Esophagus muscularis mucosa (tissue), 4 donors: ENCODE data around the gene SUPT3H. TPM values are rescaled to one million over a fixed set of nuclear protein-coding genes. Genes with fewer than 3 reads are reported as not detected.

Source experiments
- DNase-seq: peaks from one replicate; pipeline ENCODE4 v3.0.0-alpha.2; 2017; ENCODE audit errors: extremely low spot score
- H3K27ac ChIP-seq, 4 donors: fragments of 200-600 bp; sonication (generic); replicated peaks in 1 of 4; 1 replicate in 3 of 4; 2 replicates in 1 of 4; pipeline ENCODE4 v1.5.1; 2016 to 2019; ENCODE audit warnings: mild to moderate bottlenecking in 1 of 4
- H3K27me3 ChIP-seq, 4 donors: fragments of 200-600 bp; sonication (generic); one replicate each; pipeline versions ENCODE4 v1.5.1 to v1.6.0; 2016 to 2019
- H3K36me3 ChIP-seq, 4 donors: fragments of 200-600 bp; sonication (generic); one replicate each; pipeline ENCODE4 v1.5.1; 2016 to 2019
- H3K4me1 ChIP-seq, 4 donors: fragments of 200-600 bp; sonication (generic); one replicate each; pipeline ENCODE4 v1.5.1; 2016 to 2019
- H3K4me3 ChIP-seq, 4 donors: fragments of 200-600 bp; sonication (generic); 1 replicate in 2 of 4; 2 replicates in 2 of 4; pipeline ENCODE4 v1.5.1; 2016 to 2019; ENCODE audit warnings: mild to moderate bottlenecking in 4 of 4, moderate library complexity in 1 of 4
- H3K9me3 ChIP-seq, 4 donors: fragments of 200-600 bp; sonication (generic); 1 replicate in 3 of 4; 2 replicates in 1 of 4; pipeline ENCODE4 v1.5.1; 2016 to 2019
- CTCF ChIP-seq, 3 experiments: fragments of 200-600 bp in 2 of 3; fragments of 450-650 bp in 1 of 3; sonication (generic) in 2 of 3; IDR thresholded peaks; one replicate each; pipeline ENCODE4 v1.5.1; 2017 to 2019; ENCODE audit warnings: antibody characterized with exemption in 3 of 3, mild to moderate bottlenecking in 2 of 3, moderate library complexity in 1 of 3
- EP300 ChIP-seq: sonication (generic); formaldehyde crosslinking; IDR thresholded peaks from one replicate; pipeline ENCODE4 v1.6.1; 2017; ENCODE audit warnings: antibody characterized with exemption
- POLR2A ChIP-seq: fragments of 450-650 bp; IDR thresholded peaks from one replicate; pipeline ENCODE4 v1.6.1; 2017; ENCODE audit warnings: antibody characterized with exemption, moderate library complexity, mild to moderate bottlenecking, low read depth
- POLR2AphosphoS5 ChIP-seq, 2 donors: sonication (generic); formaldehyde crosslinking; IDR thresholded peaks; one replicate each; pipeline ENCODE4 v1.6.1; 2017; ENCODE audit warnings: antibody characterized with exemption in 2 of 2
- WGBS: methylation state at CpG from one replicate; pipeline ENCODE4 v1.1.5; 2018; 5-methylcytosine and 5-hydroxymethylcytosine counted together
- intact Hi-C: fragments of 100-400 bp; cut with DNase I; formaldehyde crosslinking; loops from one replicate; pipeline ENCODE4 v1.15.1; 2023
- total RNA-seq, 4 donors: library from RNA; depleted of rRNA; stranded (reverse); fragments of >200 nt; gene quantifications; one replicate each; pipeline versions ENCODE4 v1.1.0 to v1.2.1, GENCODE V29; 2016

SUPT3H gene
- total RNA-seq, 4 donors from 2014 or later = 5.1 to 13.3 (median 9.9) TPM

- Histone ChIP-seq H3K27ac (no peak overlapping the region), H3K4me1 (peaks cover 29 to 48% (median 46%) of the 10 kb centered on the region in 4 donors), H3K9me3 (no peaks in the 10 kb centered on the region), H3K27me3 (peaks cover 7 to 99% (median 46%) of the 10 kb centered on the region in 4 donors), H3K36me3 (no peaks in the 10 kb centered on the region), H3K4me3 (peak overlapping the region; percentile 58 to 73 (median 60))
- TF ChIP-seq EP300 = no peak
- peak in 1 of 2 donors; percentile 9 for TF ChIP-seq POLR2AphosphoS5 (IDR thresholded peaks at IDR 0.05)
- WGBS = 13% methylated on average over 31 of the region's 40 CpGs
- intact Hi-C loops = no loop called here
- DNase-seq = no peak
Measured at GRCh38 chr6:45420083-45420908, 42.6 kb upstream of the SUPT3H start.

GRCh38 chr6:45419571-45420082 lies 41.9 kb upstream of the SUPT3H start:
- Histone ChIP-seq H3K9me3 (no peaks in the 10 kb centered on the region), H3K4me3 (peak overlapping the region; percentile 58 to 73 (median 60)), H3K4me1 (peaks cover 29 to 48% (median 46%) of the 10 kb centered on the region in 4 donors), H3K36me3 (no peaks in the 10 kb centered on the region), H3K27ac (no peak overlapping the region), H3K27me3 (peaks cover 7 to 99% (median 45%) of the 10 kb centered on the region in 4 donors)
- DNase-seq = no peak
- 12% methylated on average over 28 of the region's 38 CpGs for WGBS
- intact Hi-C loops = no loop called here
- TF ChIP-seq EP300 (no peak), CTCF (IDR thresholded peaks at IDR 0.05) (peak in 1 of 3 experiments; percentile 13)

- DNase-seq = no peak
- TF ChIP-seq POLR2A (no peak), EP300 (no peak), CTCF (IDR thresholded peaks at IDR 0.05) (no peak), POLR2AphosphoS5 (IDR thresholded peaks at IDR 0.05) (no peak)
- no peaks in the 10 kb centered on the region for H3K36me3 ChIP-seq
- H3K9me3 ChIP-seq = no peaks in the 10 kb centered on the region
- 89% methylated on average over 2 of the region's 2 CpGs for WGBS
- H3K4me1 ChIP-seq = peaks cover 16 to 32% (median 30%) of the 10 kb centered on the region in 4 donors
- H3K27ac ChIP-seq = no peak overlapping the region
- H3K27me3 ChIP-seq = peaks cover 7 to 86% (median 32%) of the 10 kb centered on the region in 4 donors
- H3K4me3 ChIP-seq = no peak overlapping the region
- intact Hi-C loops = no loop called here
Measured at GRCh38 chr6:45417436-45417835, 39.7 kb upstream of the SUPT3H start.

GRCh38 chr6:45416700-45417099 lies 39.0 kb upstream of the SUPT3H start:
- peaks cover 7 to 79% (median 29%) of the 10 kb centered on the region in 4 donors for H3K27me3 ChIP-seq

More at GRCh38 chr6:45416700-45417099, 39.0 kb upstream of the SUPT3H start:
- no peak for DNase-seq
- H3K36me3 ChIP-seq = no peaks in the 10 kb centered on the region
- H3K27ac ChIP-seq = no peak overlapping the region
- H3K4me3 ChIP-seq = no peak overlapping the region
- peaks cover 16 to 26% (median 24%) of the 10 kb centered on the region in 4 donors for H3K4me1 ChIP-seq
- WGBS = 78% methylated on average over 2 of the region's 2 CpGs
- no peak for TF ChIP-seq POLR2A
- TF ChIP-seq EP300 = no peak
- no peak for TF ChIP-seq POLR2AphosphoS5 (IDR thresholded peaks at IDR 0.05)
- TF ChIP-seq CTCF (IDR thresholded peaks at IDR 0.05) = no peak
- H3K9me3 ChIP-seq = no peaks in the 10 kb centered on the region
- intact Hi-C loops = no loop called here
